RPMI7951 (cell line): ENCODE data around the gene ZNF264. TPM values are rescaled to one million over a fixed set of nuclear protein-coding genes. Genes with fewer than 3 reads are reported as not detected.

Experiments
- DNase-seq: peaks from one replicate; pipeline ENCODE4 v3.0.0-alpha.2; 2012; ENCODE audit warnings: low read depth
- total RNA-seq: library from RNA; depleted of rRNA; stranded (reverse); fragments of >200 nt; shearing (Covaris generic); gene quantifications from 2 replicates; pipeline ENCODE4 v1.2.3, GENCODE V29; 2014; rRNA removed

The ZNF264 gene
- total RNA-seq, 1 experiment from 2014 or later = 20.7 TPM

DNA sequence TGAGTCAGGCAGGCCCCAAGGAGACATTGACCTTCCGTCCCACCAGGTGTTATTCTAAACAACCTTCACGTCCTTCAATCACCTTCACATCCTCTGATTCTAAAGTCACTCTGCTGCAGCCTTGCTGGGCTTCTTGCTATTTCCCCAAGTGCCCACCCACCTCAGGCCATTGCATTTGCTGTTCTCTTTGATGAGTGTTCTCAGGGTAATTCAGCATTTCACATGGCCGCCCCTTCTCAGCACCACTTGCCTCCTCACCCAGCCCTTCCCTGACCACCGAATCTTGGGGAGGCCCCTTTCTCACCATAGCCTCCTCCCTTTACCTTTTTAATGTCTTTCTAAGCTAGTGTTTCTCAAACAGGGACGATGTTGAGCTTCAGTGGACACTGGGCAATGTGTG lies 53.8 kb downstream of the ZNF264 start:
- DNase-seq = no peak

DNA sequence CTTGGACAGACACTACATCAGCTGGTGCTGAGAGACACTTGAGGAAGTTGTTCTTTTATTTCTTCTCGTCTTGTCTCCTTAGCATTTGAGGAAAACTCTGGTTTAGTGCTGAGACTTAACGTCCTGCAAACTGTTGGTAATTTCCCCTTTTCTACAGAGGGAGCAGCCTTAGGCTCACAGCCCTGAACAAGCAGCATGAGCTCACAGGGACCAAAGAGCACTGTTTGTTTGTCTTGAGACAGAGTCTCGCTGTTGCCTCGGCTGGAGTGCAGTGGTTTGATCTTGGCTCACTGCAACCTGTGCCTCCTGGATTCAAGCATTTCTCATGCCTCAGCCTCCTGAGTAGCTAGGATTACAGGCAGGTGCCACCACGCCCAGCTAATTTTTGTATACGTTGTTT lies 54.7 kb downstream of the ZNF264 start:
- DNase-seq = no peak

DNA sequence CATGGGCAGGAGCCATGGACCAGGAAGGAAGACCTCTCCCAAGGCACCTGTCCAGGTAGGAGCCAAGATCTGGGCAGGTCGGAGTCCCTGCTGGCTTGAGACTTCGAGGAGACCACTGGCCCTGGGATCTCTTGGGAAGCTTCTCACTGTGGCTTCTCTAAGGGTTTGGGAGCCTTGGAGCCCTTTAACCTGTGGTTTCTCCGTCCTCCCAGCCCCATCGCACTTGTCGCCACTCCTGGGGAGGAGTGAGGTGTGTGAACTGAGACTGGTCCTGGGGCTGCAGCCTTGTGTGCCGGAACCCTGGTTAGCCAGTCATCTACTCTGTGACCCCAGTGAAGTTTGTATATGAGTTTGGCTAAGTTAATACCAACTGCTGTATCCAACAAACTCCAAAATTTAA lies 57.3 kb downstream of the ZNF264 start:
- DNase-seq = no peak

DNA sequence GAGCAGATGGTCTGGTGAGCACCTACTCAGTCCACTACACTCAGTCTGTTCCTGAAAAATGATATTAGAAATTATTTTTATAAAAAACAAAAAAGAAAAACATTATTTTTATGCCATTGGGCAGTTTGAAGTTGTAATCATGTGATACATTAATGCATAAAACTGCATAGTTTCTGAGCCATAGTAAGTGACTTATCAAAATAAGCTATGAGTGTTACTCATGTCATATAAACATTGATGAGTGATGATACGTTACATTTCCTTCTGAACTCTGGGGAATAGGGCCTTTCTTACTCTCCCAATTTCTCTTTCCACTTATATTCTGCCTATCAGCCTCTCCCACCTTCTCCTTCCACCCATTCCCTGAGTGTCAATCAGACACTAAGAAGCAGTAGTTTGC lies 58.0 kb downstream of the ZNF264 start:
- no peak for DNase-seq

DNA sequence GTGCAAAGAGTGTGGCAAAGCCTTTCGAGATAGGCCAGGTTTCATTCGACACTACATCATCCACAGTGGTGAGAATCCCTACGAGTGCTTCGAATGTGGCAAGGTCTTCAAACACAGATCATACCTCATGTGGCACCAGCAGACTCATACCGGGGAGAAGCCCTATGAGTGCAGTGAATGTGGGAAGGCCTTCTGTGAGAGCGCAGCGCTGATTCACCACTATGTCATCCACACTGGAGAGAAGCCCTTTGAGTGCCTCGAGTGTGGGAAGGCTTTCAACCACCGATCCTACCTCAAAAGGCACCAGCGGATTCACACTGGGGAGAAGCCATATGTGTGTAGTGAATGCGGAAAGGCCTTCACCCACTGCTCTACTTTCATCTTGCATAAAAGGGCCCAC lies 62.5 kb downstream of the ZNF264 start:
- peak; percentile 43 for DNase-seq

DNA sequence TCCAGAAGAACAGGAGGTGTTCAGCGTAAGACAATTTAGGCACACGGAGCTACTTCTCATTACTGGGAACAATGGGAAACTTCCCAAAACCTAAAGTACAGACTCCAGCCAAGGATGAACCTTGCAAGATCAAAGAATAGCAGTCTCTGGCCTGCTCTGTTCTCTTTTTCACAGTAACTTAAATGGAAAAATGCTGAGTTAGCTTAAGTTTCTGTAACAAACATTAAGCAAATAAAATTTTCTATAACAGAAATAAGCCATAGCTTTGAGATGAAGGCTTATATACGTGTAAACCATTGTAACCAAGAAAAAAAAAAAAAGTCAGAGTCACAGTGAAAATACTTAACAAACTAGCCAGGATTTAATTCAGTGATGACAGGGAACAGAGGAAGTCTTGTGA lies 70.7 kb downstream of the ZNF264 start:
- DNase-seq = no peak

DNA sequence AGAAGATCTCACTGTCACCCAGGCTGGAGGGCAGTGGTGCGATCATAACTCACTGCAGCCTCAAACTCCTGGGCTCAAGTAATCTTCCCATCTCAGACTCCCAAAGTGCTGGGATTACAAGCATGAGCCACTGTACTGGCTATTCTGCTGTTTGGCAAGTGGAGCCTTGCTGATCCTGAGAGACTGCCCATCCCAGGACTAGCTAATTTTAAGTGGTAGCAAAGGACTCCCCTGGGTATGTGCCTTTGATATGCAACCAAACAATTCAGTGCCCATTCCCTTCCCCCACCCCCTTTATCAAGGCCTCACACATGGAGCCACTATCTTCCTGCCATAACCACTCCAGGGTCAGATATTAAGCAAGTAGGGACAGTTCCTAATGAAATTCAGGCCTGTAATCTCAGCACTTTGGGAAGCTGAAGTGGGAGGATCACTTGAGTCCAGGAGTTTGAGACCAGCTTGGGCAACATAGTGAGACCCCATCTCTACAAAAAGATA lies 72.0 kb downstream of the ZNF264 start:
- DNase-seq = no peak

DNA sequence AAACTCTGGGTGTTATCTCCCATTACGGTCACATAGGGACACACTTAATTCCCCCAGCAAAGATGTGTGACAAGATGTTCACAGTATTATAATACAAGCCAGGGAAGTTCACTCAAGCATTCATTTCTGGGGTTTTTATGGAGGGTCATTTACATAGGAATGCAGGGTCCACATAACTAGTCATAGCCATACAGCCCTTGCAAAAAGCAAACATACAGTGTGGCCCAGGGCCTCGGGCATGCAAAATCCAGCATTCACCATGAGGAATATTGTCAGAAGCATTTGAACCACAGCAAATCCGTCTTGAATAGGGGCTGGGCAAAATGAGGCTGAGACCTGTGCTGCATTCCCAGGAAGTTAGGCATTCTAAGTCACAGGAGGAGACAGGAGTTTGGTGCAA lies 76.0 kb downstream of the ZNF264 start:
- DNase-seq = peak; percentile 33

DNA sequence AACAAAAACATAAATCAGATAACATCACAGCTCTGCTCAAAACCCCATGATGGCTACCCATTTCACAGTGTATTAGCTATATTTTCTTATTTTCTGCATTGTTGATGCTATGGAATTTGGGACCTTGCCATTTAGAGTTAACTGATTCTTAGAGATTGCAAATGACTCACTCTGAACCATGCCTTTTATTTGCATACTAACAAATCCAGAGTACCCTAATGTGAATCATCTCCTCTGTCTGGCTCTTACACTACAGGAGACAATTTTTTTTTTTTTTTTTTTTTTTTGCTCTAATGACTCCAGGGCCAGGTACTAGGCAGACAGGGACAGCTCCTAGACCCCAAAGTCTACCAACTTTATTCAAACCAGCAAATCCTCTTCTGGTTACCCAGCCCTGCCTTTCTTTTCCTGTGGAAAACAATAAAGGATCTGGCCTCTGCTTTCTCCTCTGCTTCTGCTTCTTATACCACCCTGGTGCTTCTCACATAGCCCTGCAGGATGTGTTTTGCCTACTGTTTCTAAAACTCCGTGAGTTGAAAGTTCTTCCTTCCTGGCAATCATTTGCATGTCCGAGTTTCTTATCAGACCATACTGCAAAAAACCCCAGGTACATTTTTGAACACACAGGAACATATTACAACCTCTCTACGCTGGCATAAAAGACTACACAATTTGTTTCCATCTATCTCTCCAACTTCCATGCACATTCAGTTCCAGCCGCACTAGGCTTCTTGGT lies 78.4 kb downstream of the ZNF264 start:
- DNase-seq = peak; percentile 87

DNA sequence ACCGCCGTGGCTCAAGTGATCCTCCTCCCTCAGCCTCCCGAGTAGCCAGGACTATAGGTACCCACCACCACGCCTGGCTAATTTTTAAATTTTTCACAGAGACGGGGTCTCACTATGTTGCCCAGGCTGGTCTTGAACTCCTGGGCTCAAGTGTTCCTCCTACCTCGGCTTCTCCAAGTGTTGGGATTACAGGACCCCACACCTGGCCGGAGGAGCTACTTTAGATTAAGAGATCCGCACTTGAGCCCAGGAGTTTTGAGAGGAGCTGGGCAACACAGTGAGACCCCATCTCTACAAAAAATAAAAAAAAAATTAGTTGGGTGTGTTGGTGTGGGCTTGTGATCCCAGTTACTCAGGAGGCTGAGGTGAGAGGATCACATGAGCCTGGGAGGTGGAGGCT lies 80.0 kb downstream of the ZNF264 start:
- DNase-seq = no peak

Other genes starting within 250 kb of the ZNF264 start
- gene USP29, start 71.5 kb upstream of the ZNF264 start, total RNA-seq = not detected in 2 replicates
- gene ZIM3, start 46.3 kb upstream of the ZNF264 start, total RNA-seq = not detected in 2 replicates
- gene DUXA, start 24.0 kb upstream of the ZNF264 start, total RNA-seq = not detected in 2 replicates
- 0.88 and 2.0 TPM in 2 replicates for gene AURKC, start 39.5 kb downstream of the ZNF264 start, total RNA-seq
- 10.0 and 11.9 TPM in 2 replicates for gene ZNF805, start 49.1 kb downstream of the ZNF264 start, total RNA-seq
- 24.6 and 27.5 TPM in 2 replicates for gene ZNF460, start 89.0 kb downstream of the ZNF264 start, total RNA-seq
- gene ZNF543, start 129.0 kb downstream of the ZNF264 start, total RNA-seq = 5.9 and 6.6 TPM in 2 replicates
- gene ZNF304, start 159.8 kb downstream of the ZNF264 start, total RNA-seq = 9.9 and 11.7 TPM in 2 replicates
- 44.2 and 56.7 TPM in 2 replicates for gene TRAPPC2B, start 172.1 kb downstream of the ZNF264 start, total RNA-seq
- 2.1 and 2.5 TPM in 2 replicates for gene ZNF547, start 172.1 kb downstream of the ZNF264 start, total RNA-seq
- 21.7 and 27.1 TPM in 2 replicates for gene ZNF548, start 198.4 kb downstream of the ZNF264 start, total RNA-seq
- gene ZNF17, start 219.7 kb downstream of the ZNF264 start, total RNA-seq = 9.9 and 10.5 TPM in 2 replicates
- 9.3 and 12.7 TPM in 2 replicates for gene ZNF749, start 243.8 kb downstream of the ZNF264 start, total RNA-seq